DMS 273 treated with DMSO at 0.1 percent for 48 hours (cell line): ENCODE results near the gene DSCAM.
"Not testable (repeated sequence)": the region's sequence is repeated elsewhere in the genome, so short reads cannot be mapped to it uniquely, and the experiment has no call there.

Source experiments
- DNase-seq: peaks from one replicate; lab custom pipeline; 2025; lab: John Stamatoyannopoulos, UW

Gene DSCAM

GRCh38 chr21:40047993-40048730 lies 798.8 kb downstream of the DSCAM start:
- DNase-seq: no peak

- no peak for DNase-seq
These were observed 799.7 kb downstream of the DSCAM start for GRCh38 chr21:40047211-40047610.

GRCh38 chr21:40043866-40044265 lies 803.1 kb downstream of the DSCAM start:
- DNase-seq: no peak

- DNase-seq: no peak
These were observed 803.5 kb downstream of the DSCAM start for GRCh38 chr21:40043423-40043822.

- DNase-seq: no peak
These were observed 805.5 kb downstream of the DSCAM start for GRCh38 chr21:40041446-40041845.

GRCh38 chr21:40033156-40033782 lies 813.7 kb downstream of the DSCAM start:
- not testable (repeated sequence) for DNase-seq

GRCh38 chr21:40029888-40030287 lies 817.1 kb downstream of the DSCAM start:
- no peak for DNase-seq

GRCh38 chr21:40028393-40028792 lies 818.6 kb downstream of the DSCAM start:
- not testable (repeated sequence) for DNase-seq

- no peak for DNase-seq
These were observed 825.2 kb downstream of the DSCAM start for GRCh38 chr21:40021558-40022351.

GRCh38 chr21:40020651-40021050 lies 826.3 kb downstream of the DSCAM start:
- no peak for DNase-seq

- DNase-seq: no peak
These were observed 828.0 kb downstream of the DSCAM start for GRCh38 chr21:40018871-40019475.

GRCh38 chr21:40016667-40017066 lies 830.3 kb downstream of the DSCAM start:
- no peak for DNase-seq

GRCh38 chr21:40016234-40016633 lies 830.7 kb downstream of the DSCAM start:
- no peak for DNase-seq

- DNase-seq: no peak
These were observed 831.1 kb downstream of the DSCAM start for GRCh38 chr21:40015818-40016217.

- DNase-seq: no peak
These were observed 832.6 kb downstream of the DSCAM start for GRCh38 chr21:40014394-40014793.

- no peak for DNase-seq
These were observed 833.8 kb downstream of the DSCAM start for GRCh38 chr21:40013001-40013735.

- DNase-seq: no peak
These were observed 835.6 kb downstream of the DSCAM start for GRCh38 chr21:40011371-40011770.

- no peak for DNase-seq
These were observed 844.0 kb downstream of the DSCAM start for GRCh38 chr21:40002978-40003377.

GRCh38 chr21:39984286-39984991 lies 862.5 kb downstream of the DSCAM start:
- DNase-seq: no peak

GRCh38 chr21:39980241-39980820 lies 866.6 kb downstream of the DSCAM start:
- DNase-seq: no peak

GRCh38 chr21:39979321-39979720 lies 867.6 kb downstream of the DSCAM start:
- no peak for DNase-seq
